MM.1S (cell line): ENCODE measurements around the gene DDX4.

Source experiments
- DNase-seq: peaks from one replicate; pipeline ENCODE4 v3.0.0-alpha.2; 2015
- H2AFZ ChIP-seq: fragments of 300-600 bp; sonication (generic); 2 replicates; pipeline ENCODE4 v1.6.0; 2016; ENCODE audit warnings: antibody characterized with exemption, low read length
- H3F3A ChIP-seq: fragments of 300-600 bp; sonication (generic); 2 replicates; pipeline ENCODE4 v1.6.1; 2016; ENCODE audit warnings: mild to moderate bottlenecking, antibody characterized with exemption, low read length, moderate library complexity, mixed read lengths; ENCODE audit not compliant: insufficient read depth
- H3K27ac ChIP-seq: fragments of 300-600 bp; sonication (generic); 2 replicates; pipeline ENCODE4 v1.5.1; 2016; ENCODE audit warnings: mild to moderate bottlenecking, low read length
- H3K27me3 ChIP-seq: fragments of 300-600 bp; sonication (generic); replicated peaks from 2 replicates; pipeline ENCODE4 v1.6.0; 2016; ENCODE audit warnings: low read length; ENCODE audit not compliant: insufficient read depth
- H3K36me3 ChIP-seq: fragments of 300-600 bp; sonication (generic); replicated peaks from 2 replicates; pipeline ENCODE4 v1.6.1; 2016; ENCODE audit warnings: mild to moderate bottlenecking, low read length, mixed read lengths; ENCODE audit not compliant: insufficient read depth
- H3K4me1 ChIP-seq: fragments of 300-600 bp; sonication (generic); 2 replicates; pipeline ENCODE4 v1.6.1; 2016; ENCODE audit warnings: low read length, mixed read lengths
- H3K4me2 ChIP-seq: fragments of 300-600 bp; sonication (generic); 2 replicates; pipeline ENCODE4 v1.6.0; 2016; ENCODE audit warnings: low read depth, low read length
- H3K4me3 ChIP-seq: fragments of 300-600 bp; sonication (generic); 2 replicates; pipeline ENCODE4 v1.5.1; 2016; ENCODE audit warnings: low read length, mixed read lengths
- H3K79me2 ChIP-seq: fragments of 300-600 bp; sonication (generic); 2 replicates; pipeline ENCODE4 v1.6.1; 2016; ENCODE audit warnings: mixed run types, low read length, mixed read lengths
- H3K9ac ChIP-seq: fragments of 300-600 bp; sonication (generic); 2 replicates; pipeline ENCODE4 v1.6.1; 2016; ENCODE audit warnings: low read length, mixed read lengths
- H3K9me2 ChIP-seq: fragments of 300-600 bp; sonication (generic); replicated peaks from 2 replicates; pipeline ENCODE4 v1.6.1; 2016; ENCODE audit warnings: mild to moderate bottlenecking, low read length, mixed read lengths; ENCODE audit not compliant: insufficient read depth
- H3K9me3 ChIP-seq: fragments of 300-600 bp; sonication (generic); replicated peaks from 2 replicates; pipeline ENCODE4 v1.6.1; 2016; ENCODE audit warnings: mild to moderate bottlenecking, low read length, mixed read lengths; ENCODE audit not compliant: insufficient read depth
- H4K20me1 ChIP-seq: fragments of 300-600 bp; sonication (generic); 2 replicates; pipeline ENCODE4 v1.6.1; 2016; ENCODE audit warnings: mild to moderate bottlenecking, low read length, moderate library complexity, mixed read lengths; ENCODE audit not compliant: insufficient read depth
- CTCF ChIP-seq: fragments of 300-600 bp; sonication (generic); IDR thresholded peaks from 2 replicates; pipeline ENCODE4 v1.5.1; 2016; ENCODE audit warnings: antibody characterized with exemption, low read length, mixed read lengths
- EZH2 ChIP-seq: fragments of 300-600 bp; sonication (generic); optimal IDR thresholded peaks from 2 replicates; pipeline ENCODE3; 2017; ENCODE audit warnings: low read depth, mild to moderate bottlenecking, antibody characterized with exemption, low read length, mixed read lengths
- EZH2phosphoT487 ChIP-seq: fragments of 300-600 bp; sonication (generic); IDR thresholded peaks from 2 replicates; pipeline ENCODE4 v1.6.1; 2018; ENCODE audit warnings: antibody characterized with exemption, low read length

Gene DDX4

GRCh38 chr5:55742778-55743177 is 4.9 kb downstream of the DDX4 start:
- H3K9me2 ChIP-seq: no peaks in the 10 kb centered on the region
- DNase-seq: no peak
- H3K4me1 ChIP-seq: no peaks in the 10 kb centered on the region
- H3F3A ChIP-seq: no peaks in the 10 kb centered on the region
- no peaks in the 10 kb centered on the region for H3K27me3 ChIP-seq
- H4K20me1 ChIP-seq: no peaks in the 10 kb centered on the region
- no peak overlapping the region for H3K27ac ChIP-seq
- no peaks in the 10 kb centered on the region for H3K9me3 ChIP-seq
- TF ChIP-seq CTCF (no peak), EZH2 (no peak), EZH2phosphoT487 (no peak)
- no peaks in the 10 kb centered on the region for H3K79me2 ChIP-seq
- H3K9ac ChIP-seq: no peak overlapping the region
- H3K4me3 ChIP-seq: no peak overlapping the region
- no peak overlapping the region for H3K4me2 ChIP-seq
- H2AFZ ChIP-seq: no peak overlapping the region
- H3K36me3 ChIP-seq: no peaks in the 10 kb centered on the region

- Histone ChIP-seq H3K4me3 (no peak overlapping the region), H4K20me1 (no peaks in the 10 kb centered on the region), H3K9me2 (no peaks in the 10 kb centered on the region), H3K27ac (no peak overlapping the region), H3K9me3 (no peaks in the 10 kb centered on the region), H3K27me3 (no peaks in the 10 kb centered on the region), H3K36me3 (no peaks in the 10 kb centered on the region), H3F3A (no peaks in the 10 kb centered on the region), H3K4me1 (no peaks in the 10 kb centered on the region), H2AFZ (no peak overlapping the region), H3K4me2 (no peak overlapping the region), H3K79me2 (no peaks in the 10 kb centered on the region), H3K9ac (no peak overlapping the region)
- DNase-seq: no peak
- TF ChIP-seq CTCF (no peak), EZH2 (no peak), EZH2phosphoT487 (no peak)
These were observed 10.0 kb downstream of the DDX4 start for GRCh38 chr5:55747778-55748318.

- H2AFZ ChIP-seq: no peak overlapping the region
- H3F3A ChIP-seq: no peaks in the 10 kb centered on the region
- H3K36me3 ChIP-seq: no peaks in the 10 kb centered on the region
- no peaks in the 10 kb centered on the region for H3K27me3 ChIP-seq
- no peaks in the 10 kb centered on the region for H3K9me3 ChIP-seq
- H3K4me1 ChIP-seq: no peaks in the 10 kb centered on the region
- H3K79me2 ChIP-seq: no peaks in the 10 kb centered on the region
- no peaks in the 10 kb centered on the region for H4K20me1 ChIP-seq
- no peak overlapping the region for H3K27ac ChIP-seq
- DNase-seq: no peak
- H3K9ac ChIP-seq: no peak overlapping the region
- no peak overlapping the region for H3K4me3 ChIP-seq
- TF ChIP-seq EZH2: no peak
- TF ChIP-seq EZH2phosphoT487: no peak
- no peak for TF ChIP-seq CTCF
- no peaks in the 10 kb centered on the region for H3K9me2 ChIP-seq
- no peak overlapping the region for H3K4me2 ChIP-seq
These were observed 11.5 kb downstream of the DDX4 start for GRCh38 chr5:55749387-55749786.
